ENCODE data around the gene ALLC.

Gene ALLC

DNA sequence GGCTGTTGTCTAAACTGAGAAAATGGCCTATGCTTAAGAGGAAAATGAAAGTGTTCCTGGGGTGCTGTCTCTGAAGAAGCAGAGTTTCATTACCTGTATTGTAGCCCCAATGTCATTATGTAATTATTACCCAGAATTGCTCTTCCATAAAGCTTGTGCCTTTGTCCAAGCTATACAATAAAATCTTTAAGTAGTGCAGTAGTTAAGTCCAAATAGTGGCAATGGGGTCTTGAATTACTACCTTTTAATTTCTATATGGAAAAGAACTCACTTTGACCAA, 13.8 kb upstream of the ALLC start:
- TF ChIP-seq SIN3A (IDR thresholded peaks at IDR 0.05; ENCODE audit: borderline replicate concordance, insufficient read depth, low read length): no peak
- TF ChIP-seq POLR2AphosphoS5 (IDR thresholded peaks at IDR 0.05; ENCODE audit: low read depth, low read length): no peak
- TF ChIP-seq FOXP2 (optimal IDR thresholded peaks at IDR 0.05; ENCODE audit: borderline replicate concordance, extremely low read depth, extremely low read length, insufficient read depth): no peak
- TF ChIP-seq TAF1 (IDR thresholded peaks at IDR 0.05; ENCODE audit: borderline replicate concordance, insufficient read depth, low read length): no peak
- TF ChIP-seq, protein P1, sequence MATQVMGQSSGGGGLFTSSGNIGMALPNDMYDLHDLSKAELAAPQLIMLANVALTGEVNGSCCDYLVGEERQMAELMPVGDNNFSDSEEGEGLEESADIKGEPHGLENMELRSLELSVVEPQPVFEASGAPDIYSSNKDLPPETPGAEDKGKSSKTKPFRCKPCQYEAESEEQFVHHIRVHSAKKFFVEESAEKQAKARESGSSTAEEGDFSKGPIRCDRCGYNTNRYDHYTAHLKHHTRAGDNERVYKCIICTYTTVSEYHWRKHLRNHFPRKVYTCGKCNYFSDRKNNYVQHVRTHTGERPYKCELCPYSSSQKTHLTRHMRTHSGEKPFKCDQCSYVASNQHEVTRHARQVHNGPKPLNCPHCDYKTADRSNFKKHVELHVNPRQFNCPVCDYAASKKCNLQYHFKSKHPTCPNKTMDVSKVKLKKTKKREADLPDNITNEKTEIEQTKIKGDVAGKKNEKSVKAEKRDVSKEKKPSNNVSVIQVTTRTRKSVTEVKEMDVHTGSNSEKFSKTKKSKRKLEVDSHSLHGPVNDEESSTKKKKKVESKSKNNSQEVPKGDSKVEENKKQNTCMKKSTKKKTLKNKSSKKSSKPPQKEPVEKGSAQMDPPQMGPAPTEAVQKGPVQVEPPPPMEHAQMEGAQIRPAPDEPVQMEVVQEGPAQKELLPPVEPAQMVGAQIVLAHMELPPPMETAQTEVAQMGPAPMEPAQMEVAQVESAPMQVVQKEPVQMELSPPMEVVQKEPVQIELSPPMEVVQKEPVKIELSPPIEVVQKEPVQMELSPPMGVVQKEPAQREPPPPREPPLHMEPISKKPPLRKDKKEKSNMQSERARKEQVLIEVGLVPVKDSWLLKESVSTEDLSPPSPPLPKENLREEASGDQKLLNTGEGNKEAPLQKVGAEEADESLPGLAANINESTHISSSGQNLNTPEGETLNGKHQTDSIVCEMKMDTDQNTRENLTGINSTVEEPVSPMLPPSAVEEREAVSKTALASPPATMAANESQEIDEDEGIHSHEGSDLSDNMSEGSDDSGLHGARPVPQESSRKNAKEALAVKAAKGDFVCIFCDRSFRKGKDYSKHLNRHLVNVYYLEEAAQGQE (IDR thresholded peaks at IDR 0.05; ENCODE audit: insufficient read depth in 1 of 2, low read depth in 2 of 2, low read length in 2 of 2): no peak

DNA sequence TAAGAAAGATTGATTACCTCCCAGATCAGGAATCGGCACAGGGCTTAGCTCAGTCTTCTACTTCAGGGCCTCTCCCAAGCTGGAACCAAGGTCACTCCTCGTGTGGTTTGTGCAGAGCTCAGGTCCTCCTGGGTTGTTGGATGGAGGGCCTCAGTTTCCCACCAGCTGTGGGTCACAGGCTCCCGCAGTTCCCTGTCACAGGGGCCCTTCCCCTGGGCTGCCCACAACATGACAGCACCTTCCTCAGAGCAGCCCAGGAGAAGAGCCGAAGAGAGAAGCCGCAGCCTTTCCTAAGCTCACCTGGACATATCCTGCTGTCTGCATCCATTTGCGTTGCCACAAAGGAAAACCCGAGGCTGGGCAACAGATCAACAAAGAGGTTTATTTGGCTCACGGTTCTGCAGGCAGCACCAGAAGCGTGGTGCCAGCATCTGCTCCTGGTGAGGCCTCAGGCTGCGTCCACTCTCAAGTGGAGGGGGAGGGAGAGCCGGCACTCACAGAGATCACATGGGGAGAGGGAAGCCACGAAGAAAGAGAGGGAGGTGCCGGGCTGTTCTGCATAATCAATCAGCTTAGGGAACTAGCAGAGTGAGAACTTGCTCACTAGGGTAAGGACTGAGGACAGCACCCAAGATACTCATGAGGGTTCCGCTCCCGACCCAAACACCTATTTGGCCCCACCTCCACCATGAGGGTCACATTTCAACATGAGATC, 13.0 kb upstream of the ALLC start:
- no peak for TF ChIP-seq SIN3A (IDR thresholded peaks at IDR 0.05; ENCODE audit: borderline replicate concordance, insufficient read depth, low read length)
- TF ChIP-seq, protein P1 (IDR thresholded peaks at IDR 0.05; ENCODE audit: insufficient read depth in 1 of 2, low read depth in 2 of 2, low read length in 2 of 2): no peak
- TF ChIP-seq TAF1 (IDR thresholded peaks at IDR 0.05; ENCODE audit: borderline replicate concordance, insufficient read depth, low read length): no peak
- no peak for TF ChIP-seq POLR2AphosphoS5 (IDR thresholded peaks at IDR 0.05; ENCODE audit: low read depth, low read length)
- TF ChIP-seq FOXP2 (optimal IDR thresholded peaks at IDR 0.05; ENCODE audit: borderline replicate concordance, extremely low read depth, extremely low read length, insufficient read depth): no peak

DNA sequence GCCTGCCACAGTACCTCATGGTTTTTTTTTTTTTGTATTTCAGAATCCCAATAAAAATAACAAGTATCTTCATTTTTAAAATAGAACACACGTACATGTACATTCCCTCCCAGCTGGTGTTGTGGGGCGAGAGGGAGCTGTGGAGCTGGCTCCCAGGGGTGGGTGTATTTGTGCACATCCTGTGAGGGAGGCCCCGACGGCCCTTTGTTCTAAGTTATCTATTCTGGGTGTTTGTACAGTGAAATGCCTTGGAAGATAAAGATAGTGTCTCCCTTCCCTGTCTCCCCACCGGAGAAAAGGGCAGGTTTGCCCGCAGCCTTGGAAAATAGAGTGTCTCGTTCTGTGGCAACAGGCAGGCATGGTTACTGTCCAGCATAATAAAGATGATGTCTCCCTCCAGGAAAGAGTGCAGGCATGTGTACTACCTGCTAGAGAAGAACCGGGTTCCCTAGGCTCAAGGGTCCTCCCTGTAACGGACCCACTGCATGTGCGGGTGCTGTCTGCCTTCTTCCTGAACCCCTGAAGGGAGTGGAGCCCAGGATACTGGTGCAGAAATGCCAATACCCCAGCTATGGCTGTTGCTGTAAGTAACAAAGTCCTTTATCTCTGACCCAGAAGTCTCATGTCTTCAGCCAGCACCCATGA, 12.1 kb upstream of the ALLC start:
- TF ChIP-seq FOXP2 (optimal IDR thresholded peaks at IDR 0.05; ENCODE audit: borderline replicate concordance, extremely low read depth, extremely low read length, insufficient read depth) (no peak), POLR2AphosphoS5 (IDR thresholded peaks at IDR 0.05; ENCODE audit: low read depth, low read length) (no peak), TAF1 (IDR thresholded peaks at IDR 0.05; ENCODE audit: borderline replicate concordance, insufficient read depth, low read length) (no peak), SIN3A (IDR thresholded peaks at IDR 0.05; ENCODE audit: borderline replicate concordance, insufficient read depth, low read length) (no peak)
- TF ChIP-seq, protein P1 (IDR thresholded peaks at IDR 0.05; ENCODE audit: insufficient read depth in 1 of 2, low read depth in 2 of 2, low read length in 2 of 2): no peak

DNA sequence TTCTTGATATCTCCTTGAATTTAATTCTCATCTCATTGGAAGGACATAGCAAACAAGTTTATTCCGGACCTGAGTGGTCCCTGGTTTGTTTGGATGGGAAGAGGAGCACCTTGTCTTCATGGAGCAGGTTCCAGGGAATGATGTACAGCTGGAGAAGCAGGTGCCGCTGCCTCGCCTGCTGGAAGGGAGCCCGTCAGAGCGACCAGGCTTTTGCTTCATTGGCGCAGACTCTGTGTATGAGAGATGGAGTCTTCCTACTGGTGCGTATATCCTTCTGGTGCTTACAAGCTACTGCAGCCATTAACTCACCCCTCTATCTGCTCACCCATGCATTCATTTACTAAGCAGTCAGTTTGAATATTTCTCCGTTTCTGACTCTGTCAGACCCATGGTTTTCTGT, 11.6 kb upstream of the ALLC start:
- TF ChIP-seq TAF1 (IDR thresholded peaks at IDR 0.05; ENCODE audit: borderline replicate concordance, insufficient read depth, low read length) (no peak), POLR2AphosphoS5 (IDR thresholded peaks at IDR 0.05; ENCODE audit: low read depth, low read length) (no peak), FOXP2 (optimal IDR thresholded peaks at IDR 0.05; ENCODE audit: borderline replicate concordance, extremely low read depth, extremely low read length, insufficient read depth) (no peak), SIN3A (IDR thresholded peaks at IDR 0.05; ENCODE audit: borderline replicate concordance, insufficient read depth, low read length) (no peak)
- TF ChIP-seq, protein P1 (IDR thresholded peaks at IDR 0.05; ENCODE audit: insufficient read depth in 1 of 2, low read depth in 2 of 2, low read length in 2 of 2): no peak
